Heart right ventricle (tissue), 16 donors: ENCODE measurements around the gene UGDH. TPM values are rescaled to one million over a fixed set of nuclear protein-coding genes. Genes with fewer than 3 reads are reported as not detected.

ENCODE experiments used
- ATAC-seq, 8 donors: fragments of 200-7000 bp; cut with Tn5 transposase; one replicate each; pipeline ENCODE4 v1.9.1; 2020; ENCODE audit warnings: mild to moderate bottlenecking in 8 of 8, moderate library complexity in 8 of 8, moderate number of reproducible peaks in 1 of 8
- DNase-seq, 2 donors: peaks; one replicate each; pipeline ENCODE4 v3.0.0-alpha.2; 2020
- H3K27ac ChIP-seq, 10 donors: fragments of 200-600 bp; sonication (generic) in 2 of 10; one replicate each; pipeline versions ENCODE4 v1.5.0 to v1.8.0; 2020 to 2022; ENCODE audit warnings: mild to moderate bottlenecking in 3 of 10
- H3K27me3 ChIP-seq, 7 donors: fragments of 200-600 bp; one replicate each; pipeline ENCODE4 v1.8.0; 2021 to 2022; ENCODE audit warnings: mild to moderate bottlenecking in 2 of 7
- H3K36me3 ChIP-seq, 9 donors: fragments of 200-600 bp; sonication (generic) in 1 of 9; one replicate each; pipeline versions ENCODE4 v1.5.0 to v1.8.0; 2020 to 2022; ENCODE audit warnings: mild to moderate bottlenecking in 2 of 9
- H3K4me1 ChIP-seq, 9 donors: fragments of 200-600 bp; sonication (generic) in 1 of 9; one replicate each; pipeline versions ENCODE4 v1.5.0 to v1.8.0; 2020 to 2022; ENCODE audit warnings: mild to moderate bottlenecking in 4 of 9
- H3K4me3 ChIP-seq, 10 donors: fragments of 200-600 bp; sonication (generic) in 2 of 10; one replicate each; pipeline versions ENCODE4 v1.5.0 to v1.8.0; 2020 to 2022; ENCODE audit warnings: mild to moderate bottlenecking in 7 of 10, moderate library complexity in 2 of 10
- H3K9me3 ChIP-seq, 11 donors: fragments of 200-600 bp in 10 of 11; sonication (generic) in 2 of 11; one replicate each; pipeline versions ENCODE4 v1.5.0 to v1.8.0; 2013 to 2022; ENCODE audit warnings: mild to moderate bottlenecking in 2 of 11, control low read depth in 1 of 11, moderate library complexity in 1 of 11
- CTCF ChIP-seq, 9 donors: fragments of 200-600 bp; sonication (generic) in 2 of 9; IDR thresholded peaks; one replicate each; pipeline versions ENCODE4 v1.5.0 to v1.8.0; 2021 to 2022; ENCODE audit warnings: antibody characterized with exemption in 9 of 9, mild to moderate bottlenecking in 5 of 9, moderate library complexity in 1 of 9
- WGBS, 2 donors: extraction: QIAGEN DNeasy Blood & Tissue Kit; methylation state at CpG; one replicate each; pipeline ENCODE4 v1.1.7; 2013; ENCODE audit warnings: inconsistent platforms in 1 of 2; 5-methylcytosine and 5-hydroxymethylcytosine counted together
- intact Hi-C, 10 donors: fragments of 100-400 bp; cut with DNase I; formaldehyde crosslinking; loops; one replicate each; pipeline versions ENCODE4 v1.11.1 to v1.14.2; 2022
- long read RNA-seq, 3 donors: library from polyadenylated mRNA; unstranded; transcript quantifications; one replicate each; pipeline ENCODE4 v2.0.0, GENCODE V29; 2020 to 2021
- polyA plus RNA-seq, 2 donors: library from polyadenylated mRNA; stranded (reverse); fragments of 200-250 nt; gene quantifications; one replicate each; pipeline ENCODE4 v1.2.3, GENCODE V29; 2013
- total RNA-seq, 10 donors: library from RNA; stranded (reverse); fragmentation: NEBNext Ultra II Directional in 3 of 10; extraction: Animal tissue kit (Norgen Biotek cat#: 25700) in 3 of 10; gene quantifications; one replicate each; pipeline versions ENCODE4 v1.2.1 to v1.2.4, GENCODE V29; 2021 to 2023
- donor health status: Arrhythmogenic right ventricular cardiomyopathy.
- donor health status: ischemic (EF 13 %, LVEDD 7.1; RV severe dilation, severe dysfunction).
- donor health status: healthy with polysubstance abuse.
- donor health status: DM: no; HTN: yes; CAD: no.
- donor health status: DM: no; HTN: no; CAD: no.
- donor health status: ischemic (EF 25% LVEDD 6.9; RV normal size, moderate dysfunction).
- donor health status: ischemic (EF 25% LVEDD 5.7; RV mildly dilated, moderate dysfunction).
- donor health status: healthy.
- donor health status: DM: yes; HTN: yes; CAD: no.
- donor health status: Ischemic cardiomyopathy.
- donor health status: ischemic (EF 35%, LVEDD 5.7; RV mildly dilated, moderate dysfunction).
- donor health status: nonischemic (EF 11% LVEDD 7.7; RV severe dilation, severe dysfunction).
- donor health status: DM: yes; HTN: yes; CAD: no.
- donor health status: PGD.
- donor health status: ischemic (EF 29% LVEDD 5.4; RV normal size, mild dysfunction).
- donor health status: nonischemic (EF 23%, LVEDD 6.1; RV moderate dilation, normal function).

The UGDH gene
- total RNA-seq (10 to 100 TPM; 10.8 to 27.3 (median 12.5) TPM), polyA plus RNA-seq (1 to 10 TPM; 3.1 to 6.1 TPM)
- long read RNA-seq, donor 1, transcript UGDH-201 (12 exons, 3,216 nt) = major isoform, 29 of 33 reads
- long read RNA-seq, donor 1, partial matches to known transcripts = 0 of 33 reads
- long read RNA-seq, donor 1, other reads (novel, unspliced or antisense) = 3 of 33 reads
- long read RNA-seq, donor 2, transcript UGDH-201 (12 exons, 3,216 nt) = major isoform, 25 of 31 reads
- long read RNA-seq, donor 2, partial matches to known transcripts = 2 of 31 reads
- long read RNA-seq, donor 2, other reads (novel, unspliced or antisense) = 3 of 31 reads
- long read RNA-seq, donor 3, transcript UGDH-201 (12 exons, 3,216 nt) = major isoform, 49 of 65 reads
- long read RNA-seq, donor 3, partial matches to known transcripts = 5 of 65 reads
- long read RNA-seq, donor 3, other reads (novel, unspliced or antisense) = 8 of 65 reads

GRCh38 chr4:39527296-39528060 is at the start of gene UGDH:
Gene UGDH (minus strand): TSS chr4:39527439. CDS start chr4:39521512, 5,927 bp downstream.
- H3K4me1 ChIP-seq = peaks cover 0 to 31% (median 21%) of the 10 kb centered on the region in 9 donors
- H3K36me3 ChIP-seq = peaks cover 0 to 17% (median 3%) of the 10 kb centered on the region in 9 donors
- peak within 1 kb of the TSS; percentile 74 to 98 (median 88) for H3K4me3 ChIP-seq
- peaks cover 0 to 7% (median 0%) of the 10 kb centered on the region in 11 donors for H3K9me3 ChIP-seq
- intact Hi-C loops = loop anchor here in 8 of 10 donors (1.0 to 5.0 kb wide), 9 partner anchors 24 to 450 kb away; partner anchors contain the start of genes SMIM14 (in 5 of the 8), PDS5A (in 4 of the 8) and UBE2K (in 1 of the 8)
- ATAC-seq (peak; percentile 98 to 100 (median 99)), DNase-seq (peak; percentile 96 to 97)
- WGBS, 2 donors = 0% methylated on average over 72 to 73 of the region's 73 CpGs
- no peaks in the 10 kb centered on the region for H3K27me3 ChIP-seq
- peak in 5 of 9 donors; percentile 2 to 36 (median 26) for TF ChIP-seq CTCF (IDR thresholded peaks at IDR 0.05)
- peak within 1 kb of the TSS; percentile 92 to 99 (median 96) for H3K27ac ChIP-seq

GRCh38 chr4:39574946-39575345 is 47.7 kb upstream of the UGDH start:
- ATAC-seq = no peak
- WGBS, 2 donors = 97 to 98% methylated on average over 5 of the region's 5 CpGs

GRCh38 chr4:39571504-39571903 is 44.3 kb upstream of the UGDH start:
- intact Hi-C loops = no loop called here
- DNase-seq = no peak
- H3K9me3 ChIP-seq = no peaks in the 10 kb centered on the region
- peaks cover 0 to 42% (median 3%) of the 10 kb centered on the region in 9 donors for H3K36me3 ChIP-seq
- 89 to 96% methylated on average over 6 of the region's 6 CpGs for WGBS, 2 donors
- peaks cover 0 to 5% (median 0%) of the 10 kb centered on the region in 9 donors for H3K4me1 ChIP-seq
- no peak for ATAC-seq
- H3K27me3 ChIP-seq = no peaks in the 10 kb centered on the region
- H3K27ac ChIP-seq = no peak overlapping the region
- no peak for TF ChIP-seq CTCF (IDR thresholded peaks at IDR 0.05)
- H3K4me3 ChIP-seq = no peak overlapping the region

More at GRCh38 chr4:39574946-39575345, 47.7 kb upstream of the UGDH start:
- TF ChIP-seq CTCF (IDR thresholded peaks at IDR 0.05) = no peak
- Histone ChIP-seq H3K36me3 (peaks cover 0 to 24% (median 0%) of the 10 kb centered on the region in 9 donors), H3K27ac (no peak overlapping the region), H3K27me3 (no peaks in the 10 kb centered on the region), H3K4me1 (peaks cover 0 to 5% (median 0%) of the 10 kb centered on the region in 9 donors), H3K4me3 (no peak overlapping the region), H3K9me3 (no peaks in the 10 kb centered on the region)
- intact Hi-C loops = no loop called here
- DNase-seq = no peak

- Histone ChIP-seq H3K27me3 (no peaks in the 10 kb centered on the region), H3K9me3 (no peaks in the 10 kb centered on the region), H3K4me3 (no peak overlapping the region), H3K4me1 (peaks cover 0 to 2% (median 0%) of the 10 kb centered on the region in 9 donors), H3K27ac (no peak overlapping the region), H3K36me3 (peaks cover 0 to 42% (median 3%) of the 10 kb centered on the region in 9 donors)
- no peak for TF ChIP-seq CTCF (IDR thresholded peaks at IDR 0.05)
- DNase-seq (no peak), ATAC-seq (no peak)
- WGBS, 2 donors = 94 to 99% methylated on average over 4 of the region's 4 CpGs
- intact Hi-C loops = no loop called here
Measured at GRCh38 chr4:39571054-39571453, 43.8 kb upstream of the UGDH start.
